Measurements from ENCODE around the gene TBL3. TPM values are rescaled to one million over a fixed set of nuclear protein-coding genes. Genes with fewer than 3 reads are reported as not detected.

Gene TBL3
- total RNA-seq, 1 experiment from 2014 or later: 68.9 TPM

GRCh38 chr16:1963806-1964505, 7.9 kb upstream of the TBL3 start:
- Histone ChIP-seq H4K20me1 (ENCODE audit: insufficient read depth) (peaks cover 11% of the 10 kb centered on the region; the same call in 1 of the 2 replicates), H2AFZ (ENCODE audit: low read depth, low read length, poor library complexity, severe bottlenecking) (no peak overlapping the region), H3K9ac (ENCODE audit: low read length) (peak overlapping the region; percentile 93), H3K27me3 (ENCODE audit: insufficient read depth, low read length) (no peaks in the 10 kb centered on the region), H3K79me2 (ENCODE audit: insufficient read depth, low read length) (peaks cover 72% of the 10 kb centered on the region), H3K27ac (ENCODE audit: low read depth, low read length) (peak overlapping the region; percentile 94), H3K9me2 (ENCODE audit: insufficient read depth) (no peaks in the 10 kb centered on the region), H3K4me3 (replicated peaks in 1 of 2; ENCODE audit: low read depth in 1 of 2, low read length in 2 of 2) (peak overlapping the region; percentile 65 to 73), H3K9me3 (ENCODE audit: control insufficient read depth in 1 of 2, insufficient read depth in 1 of 2, low read depth in 1 of 2, low read length in 2 of 2) (no peaks in the 10 kb centered on the region), H3K4me1 (ENCODE audit: control insufficient read depth in 1 of 2, insufficient read depth in 2 of 2, low read length in 2 of 2) (peaks cover 6 to 41% of the 10 kb centered on the region in 2 experiments), H3K4me2 (ENCODE audit: low read length) (peak overlapping the region; percentile 88), H3K36me3 (ENCODE audit: control insufficient read depth in 1 of 2, insufficient read depth in 2 of 2, low read length in 2 of 2) (peaks cover 6 to 20% of the 10 kb centered on the region in 2 experiments)
- intact Hi-C loops (cut with micrococcal nuclease): no loop called here
- DNase-seq (ENCODE audit: low read depth, low spot score) (no peak), ATAC-seq (peak; percentile 2)
- ChIA-PET CTCF (interaction anchor here (0.7 kb wide), 1 partner anchor 20 kb away, joined by 3 read pairs; the partner anchor contains the start of gene GFER), POLR2A (interaction anchor here (0.7 to 5.9 kb wide), 33 partner anchors 8 to 1056 kb away, joined by 3 to 104 read pairs (median 5); partner anchors contain the start of genes FAHD1, GFER, HAGH and MEIOB), RAD21 (ENCODE audit: low non-redundant PET in 1 of 2, low total read pairs in 2 of 2, uncharacterized antibody in 2 of 2, unreplicated experiment in 2 of 2) (interaction anchor here (0.7 kb wide), 3 partner anchors 14 to 104 kb away, joined by 3 to 6 read pairs (median 5); no protein-coding TSS in a partner anchor)
- no TSS peak for BruUV-seq (replicated peaks)
- TF ChIP-seq CTCF (IDR thresholded peaks at IDR 0.05 in 2 of 3, conservative IDR thresholded peaks at IDR 0.05 in 1 of 3; ENCODE audit: borderline replicate concordance in 1 of 3, insufficient read depth in 1 of 3, low read depth in 2 of 3, low read length in 2 of 3): peak in 1 of 3 experiments; percentile 28; a peak in 2 of 6 replicates
- TF ChIP-seq REST (IDR thresholded peaks at IDR 0.05; ENCODE audit: low read depth): no peak

Data from HCT116 (cell line).